Mesendoderm (in vitro differentiated cells): ENCODE measurements around the gene RHOT2.
A peak's percentile ranks its signal among the peaks of the same experiment; 100 is the strongest.

Experiments used
- DNase-seq: peaks from one replicate; pipeline ENCODE4 v3.0.0; 2013
- H2AK5ac ChIP-seq: 2 replicates; pipeline ENCODE4 v1.6.1; 2013; ENCODE audit warnings: low read length, inconsistent platforms
- H2BK120ac ChIP-seq: 2 replicates; pipeline ENCODE4 v1.6.1; 2013; ENCODE audit warnings: low read depth, mild to moderate bottlenecking, low read length, moderate library complexity, mixed read lengths
- H2BK15ac ChIP-seq: replicated peaks from 2 replicates; pipeline ENCODE4 v1.6.1; 2013; ENCODE audit warnings: low read depth, mild to moderate bottlenecking, moderate library complexity
- H2BK5ac ChIP-seq: 2 replicates; pipeline ENCODE4 v1.6.1; 2013; ENCODE audit warnings: low read length, inconsistent platforms
- H3K18ac ChIP-seq: 2 replicates; pipeline ENCODE4 v1.6.1; 2013; ENCODE audit warnings: mild to moderate bottlenecking, low read length, mixed read lengths
- H3K23ac ChIP-seq: one replicate; pipeline ENCODE4 v1.6.1; 2013; ENCODE audit warnings: low read length
- H3K27ac ChIP-seq: 2 replicates; pipeline ENCODE4 v1.5.1; 2013; ENCODE audit warnings: low read depth, mild to moderate bottlenecking, inconsistent platforms, low read length, moderate library complexity
- H3K27me3 ChIP-seq: 2 replicates; pipeline ENCODE4 v1.6.1; 2013; ENCODE audit warnings: low read length, control low read depth, mild to moderate bottlenecking, inconsistent platforms; ENCODE audit not compliant: insufficient read depth, poor library complexity
- H3K36me3 ChIP-seq: 2 replicates; pipeline ENCODE4 v1.6.1; 2013; ENCODE audit warnings: low read length, inconsistent platforms; ENCODE audit not compliant: control insufficient read depth, insufficient read depth
- H3K4ac ChIP-seq: one replicate; pipeline ENCODE4 v1.6.1; 2013; ENCODE audit warnings: low read depth, mild to moderate bottlenecking, low read length, moderate library complexity
- H3K4me1 ChIP-seq: 2 replicates; pipeline ENCODE4 v1.6.1; 2013; ENCODE audit warnings: low read depth, low read length, inconsistent platforms; ENCODE audit not compliant: control insufficient read depth
- H3K4me2 ChIP-seq: 2 replicates; pipeline ENCODE4 v1.6.1; 2013; ENCODE audit warnings: low read length
- H3K4me3 ChIP-seq: 2 replicates; pipeline ENCODE4 v1.5.1; 2013; ENCODE audit warnings: mild to moderate bottlenecking, low read length
- H3K56ac ChIP-seq: one replicate; pipeline ENCODE4 v1.6.1; 2013; ENCODE audit warnings: low read length
- H3K79me1 ChIP-seq: 2 replicates; pipeline ENCODE4 v1.6.1; 2013; ENCODE audit warnings: low read length, inconsistent platforms
- H3K79me2 ChIP-seq: 2 replicates; pipeline ENCODE4 v1.6.1; 2013; ENCODE audit warnings: mild to moderate bottlenecking, low read length; ENCODE audit not compliant: control insufficient read depth, insufficient read depth
- H3K9ac ChIP-seq: 2 replicates; pipeline ENCODE4 v1.6.1; 2013; ENCODE audit warnings: low read length, inconsistent platforms
- H4K5ac ChIP-seq: one replicate; pipeline ENCODE4 v1.6.1; 2013; ENCODE audit warnings: low read length
- H4K8ac ChIP-seq: one replicate; pipeline ENCODE4 v1.6.1; 2013; ENCODE audit warnings: low read depth, mild to moderate bottlenecking, control low read depth, low read length, moderate library complexity
- WGBS: extraction: QIAGEN DNeasy Blood & Tissue Kit; methylation state at CpG from one replicate; pipeline ENCODE4 v1.1.7; 2013; ENCODE audit warnings: low lambda C conversion rate, missing lambda C conversion rate; ENCODE audit not compliant: insufficient coverage; ENCODE audit errors: extremely low coverage; 5-methylcytosine and 5-hydroxymethylcytosine counted together

Gene RHOT2

GRCh38 chr16:645852-646678, 21.9 kb upstream of the RHOT2 start:
- Histone ChIP-seq H2AK5ac (no peak overlapping the region), H3K27ac (no peak overlapping the region), H3K4ac (no peak overlapping the region), H3K4me3 (no peak overlapping the region), H3K4me2 (no peak overlapping the region), H3K79me2 (no peaks in the 10 kb centered on the region), H3K9ac (no peak overlapping the region), H4K5ac (no peak overlapping the region), H3K23ac (no peak overlapping the region), H3K56ac (no peak overlapping the region), H2BK120ac (no peak overlapping the region), H2BK5ac (no peak overlapping the region), H3K4me1 (no peaks in the 10 kb centered on the region), H3K36me3 (no peaks in the 10 kb centered on the region), H4K8ac (no peak overlapping the region), H3K18ac (no peak overlapping the region), H3K27me3 (no peaks in the 10 kb centered on the region), H3K79me1 (no peaks in the 10 kb centered on the region), H2BK15ac (no peak overlapping the region)
- DNase-seq = no peak
- WGBS = no CpG with 5 or more reads among the region's 32 CpGs

GRCh38 chr16:646679-647172, 21.2 kb upstream of the RHOT2 start:
- Histone ChIP-seq H3K27me3 (no peaks in the 10 kb centered on the region), H4K5ac (no peak overlapping the region), H3K4me1 (no peaks in the 10 kb centered on the region), H2BK120ac (no peak overlapping the region), H3K56ac (no peak overlapping the region), H3K36me3 (no peaks in the 10 kb centered on the region), H3K4ac (no peak overlapping the region), H3K79me2 (no peaks in the 10 kb centered on the region), H4K8ac (no peak overlapping the region), H3K18ac (no peak overlapping the region), H3K79me1 (no peaks in the 10 kb centered on the region), H3K23ac (no peak overlapping the region), H3K9ac (no peak overlapping the region), H2BK15ac (no peak overlapping the region), H3K4me2 (no peak overlapping the region), H2BK5ac (no peak overlapping the region), H3K4me3 (no peak overlapping the region), H2AK5ac (no peak overlapping the region), H3K27ac (no peak overlapping the region)
- no peak for DNase-seq
- no CpG with 5 or more reads among the region's 22 CpGs for WGBS

- H3K36me3 ChIP-seq = no peaks in the 10 kb centered on the region
- H4K8ac ChIP-seq = no peak overlapping the region
- no peak overlapping the region for H3K56ac ChIP-seq
- no peaks in the 10 kb centered on the region for H3K79me1 ChIP-seq
- no peak overlapping the region for H2AK5ac ChIP-seq
- H3K27ac ChIP-seq = no peak overlapping the region
- H3K4me1 ChIP-seq = no peaks in the 10 kb centered on the region
- H2BK120ac ChIP-seq = no peak overlapping the region
- no peak overlapping the region for H2BK5ac ChIP-seq
- no CpG with 5 or more reads among the region's 25 CpGs for WGBS
- H3K4me2 ChIP-seq = no peak overlapping the region
- DNase-seq = no peak
- H3K18ac ChIP-seq = no peak overlapping the region
- no peak overlapping the region for H3K9ac ChIP-seq
- no peak overlapping the region for H3K23ac ChIP-seq
- no peaks in the 10 kb centered on the region for H3K27me3 ChIP-seq
- no peak overlapping the region for H4K5ac ChIP-seq
- no peaks in the 10 kb centered on the region for H3K79me2 ChIP-seq
- no peak overlapping the region for H3K4me3 ChIP-seq
- H2BK15ac ChIP-seq = no peak overlapping the region
- no peak overlapping the region for H3K4ac ChIP-seq
Measured at GRCh38 chr16:647173-647902, 20.6 kb upstream of the RHOT2 start.

GRCh38 chr16:648071-648780, 19.7 kb upstream of the RHOT2 start:
- no peaks in the 10 kb centered on the region for H3K4me1 ChIP-seq
- H4K5ac ChIP-seq = no peak overlapping the region
- H3K4me3 ChIP-seq = peak overlapping the region; percentile 80
- H3K23ac ChIP-seq = no peak overlapping the region
- no peak overlapping the region for H2BK15ac ChIP-seq
- no peaks in the 10 kb centered on the region for H3K79me2 ChIP-seq
- no peak overlapping the region for H3K4ac ChIP-seq
- no peaks in the 10 kb centered on the region for H3K79me1 ChIP-seq
- WGBS = no CpG with 5 or more reads among the region's 24 CpGs
- no peak overlapping the region for H2BK5ac ChIP-seq
- H3K4me2 ChIP-seq = peak overlapping the region; percentile 93
- no peaks in the 10 kb centered on the region for H3K36me3 ChIP-seq
- no peak overlapping the region for H3K27ac ChIP-seq
- H3K18ac ChIP-seq = no peak overlapping the region
- H3K27me3 ChIP-seq = no peaks in the 10 kb centered on the region
- H3K9ac ChIP-seq = peak overlapping the region; percentile 93
- H2AK5ac ChIP-seq = peak overlapping the region; percentile 43
- no peak for DNase-seq
- H3K56ac ChIP-seq = peak overlapping the region; percentile 93
- no peak overlapping the region for H2BK120ac ChIP-seq
- no peak overlapping the region for H4K8ac ChIP-seq

- Histone ChIP-seq H3K27me3 (no peaks in the 10 kb centered on the region), H2BK5ac (no peak within 1 kb of the TSS), H3K4me2 (peak within 1 kb of the TSS; percentile 93), H3K4me3 (peak within 1 kb of the TSS; percentile 80), H2BK15ac (no peak within 1 kb of the TSS), H3K79me2 (no peaks in the 10 kb centered on the region), H3K27ac (peak within 1 kb of the TSS; percentile 39), H2BK120ac (no peak within 1 kb of the TSS), H3K4me1 (no peaks in the 10 kb centered on the region), H3K23ac (peak within 1 kb of the TSS; percentile 66), H4K5ac (no peak within 1 kb of the TSS), H3K4ac (peak within 1 kb of the TSS; percentile 11), H2AK5ac (peak within 1 kb of the TSS; percentile 43), H3K9ac (peak within 1 kb of the TSS; percentile 93), H3K18ac (peak within 1 kb of the TSS; percentile 35), H3K56ac (peak within 1 kb of the TSS; percentile 93), H3K36me3 (no peaks in the 10 kb centered on the region), H3K79me1 (no peaks in the 10 kb centered on the region), H4K8ac (peak within 1 kb of the TSS; percentile 16)
- no CpG with 5 or more reads among the region's 91 CpGs for WGBS
- DNase-seq = peak; percentile 95
Measured at GRCh38 chr16:648781-649589, 18.9 kb upstream of the RHOT2 start, which contains the start of gene WDR90. Gene WDR90 (plus strand): TSS chr16:649365. CDS start chr16:649417, 52 bp downstream.
